Adrenal gland (tissue), 12 donors: ENCODE results near the gene GPS2. TPM values are rescaled to one million over a fixed set of nuclear protein-coding genes. Genes with fewer than 3 reads are reported as not detected.

Experiments used
- DNase-seq, 7 donors: peaks; one replicate each; pipeline ENCODE4 v3.0.0-alpha.2; 2019 to 2020
- H3K27ac ChIP-seq, 5 donors: fragments of 200-600 bp; sonication (generic) in 4 of 5; 1 replicate in 3 of 5; 2 replicates in 2 of 5; pipeline versions ENCODE4 v1.5.1 to v1.8.0; 2016 to 2020; ENCODE audit warnings: mild to moderate bottlenecking in 1 of 5
- H3K27me3 ChIP-seq: fragments of 200-600 bp; 2 replicates; pipeline ENCODE4 v1.8.0; 2021
- H3K36me3 ChIP-seq, 2 donors: fragments of 200-600 bp; replicated peaks in 1 of 2; 1 replicate in 1 of 2; 2 replicates in 1 of 2; pipeline versions ENCODE4 v1.5.1 to v1.8.0; 2018 to 2022
- H3K4me1 ChIP-seq, 2 donors: fragments of 200-600 bp; replicated peaks in 1 of 2; 1 replicate in 1 of 2; 2 replicates in 1 of 2; pipeline versions ENCODE4 v1.5.1 to v1.8.0; 2018 to 2021
- H3K4me3 ChIP-seq, 4 donors: fragments of 200-600 bp; sonication (generic) in 3 of 4; one replicate each; pipeline ENCODE4 v1.5.1; 2016 to 2018
- H3K9me3 ChIP-seq, 3 donors: fragments of 200-600 bp; sonication (generic) in 1 of 3; replicated peaks in 1 of 3; 1 replicate in 2 of 3; 2 replicates in 1 of 3; pipeline versions ENCODE4 v1.5.1 to v1.8.0; 2016 to 2021
- POLR2A ChIP-seq, 2 donors: fragments of 450-650 bp; IDR thresholded peaks; one replicate each; pipeline ENCODE4 v1.6.1; 2017; ENCODE audit warnings: antibody characterized with exemption in 2 of 2, mild to moderate bottlenecking in 2 of 2, moderate library complexity in 1 of 2
- WGBS, 4 donors: extraction: QIAGEN DNeasy Blood & Tissue Kit in 2 of 4; methylation state at CpG; one replicate each; pipeline versions ENCODE4 v1.1.5 to v1.1.7; 2013 to 2017; 5-methylcytosine and 5-hydroxymethylcytosine counted together
- intact Hi-C, 2 donors: fragments of 100-400 bp; cut with DNase I; formaldehyde crosslinking; loops; one replicate each; pipeline versions ENCODE4 v1.14.1 to v1.15.0; 2022 to 2023
- polyA plus RNA-seq, 3 donors: library from polyadenylated mRNA; stranded (reverse); fragments of 200-250 nt in 2 of 3; fragments of 350-450 nt in 1 of 3; fragmentation: Illumina TruSeq in 1 of 3; extraction: RNeasy Lipid Tissue Mini Kit (QIAGEN cat#74804) in 1 of 3; gene quantifications; one replicate each; pipeline ENCODE4 v1.2.3, GENCODE V29; 2013 to 2014
- total RNA-seq, 9 donors: library from RNA; depleted of rRNA in 4 of 9; stranded (reverse); fragments of >200 nt in 4 of 9; fragments of 120-200 nt in 1 of 9; fragmentation: NEBNext Ultra II Directional in 1 of 9; extraction: Animal tissue kit (Norgen Biotek cat#: 25700) in 1 of 9; gene quantifications; one replicate each; pipeline versions ENCODE4 v1.1.0 to v1.2.4, GENCODE V29; 2013 to 2023
- TF ChIP-seq, protein P1 (sequence below), 6 experiments: fragments of 450-650 bp in 4 of 6; fragments of 200-600 bp in 2 of 6; sonication (generic) in 1 of 6; IDR thresholded peaks; 1 replicate in 5 of 6; 2 replicates in 1 of 6; pipeline versions ENCODE4 v1.5.1 to v1.8.0; 2016 to 2021; ENCODE audit warnings: antibody characterized with exemption in 6 of 6, mild to moderate bottlenecking in 2 of 6, moderate library complexity in 1 of 6
- donor health status: healthy with polysubstance abuse.
- donor health status: Bipolar disorder and iron deficiency.
- donor health status: DM: yes; HTN: yes; CAD: no.
- donor health status: DM: no; HTN: no; CAD: no.
- donor health status: DM: no; HTN: no; CAD: no.
- donor health status: DM: yes; HTN: yes; CAD: no.

Gene GPS2
- total and polyA plus RNA-seq, 12 donors: 69.1 to 196 (median 114) TPM

DNA sequence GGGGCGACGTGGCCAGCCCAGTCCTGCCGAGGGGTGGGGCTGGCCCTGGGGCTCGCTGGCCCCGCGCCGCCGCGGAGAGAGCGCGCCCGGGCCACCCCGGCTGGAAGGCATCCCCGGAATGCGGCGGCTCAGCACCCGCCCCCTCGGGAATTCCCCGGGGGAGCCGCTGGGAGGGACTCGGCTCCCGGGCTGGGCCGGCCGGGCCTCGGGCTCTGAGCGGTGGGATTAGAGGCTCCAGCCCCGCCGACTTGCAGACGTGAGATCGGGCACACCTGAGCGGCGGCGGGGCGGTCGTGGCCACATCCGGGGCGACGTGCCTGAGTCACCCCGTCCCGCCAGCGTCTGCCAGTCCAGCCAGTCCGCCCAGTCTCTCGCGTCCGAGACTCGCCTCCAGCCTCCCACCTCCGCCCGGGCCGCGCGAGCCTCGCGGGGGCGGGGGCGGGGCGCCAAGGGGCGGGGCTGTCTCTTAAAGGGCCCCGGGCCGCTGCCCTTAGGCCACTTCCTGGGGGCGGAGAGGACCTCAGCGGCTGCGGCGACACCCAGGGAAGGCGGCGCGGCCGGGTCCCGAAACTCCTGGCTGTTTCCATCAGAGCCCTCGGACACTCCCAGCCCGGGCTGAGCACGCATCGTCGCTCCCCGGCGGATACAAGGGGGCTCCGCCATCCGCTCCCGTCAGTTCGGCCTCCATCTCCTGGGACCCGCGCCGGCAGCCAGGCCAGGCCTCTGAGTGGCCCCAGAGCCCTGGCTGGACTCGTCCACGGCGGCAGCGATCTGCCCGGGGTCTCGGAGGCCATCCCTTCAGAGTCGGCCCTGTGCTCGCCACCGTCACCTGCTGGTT is 36.7 kb upstream of the GPS2 start, which contains the start of gene KCTD11:
Gene KCTD11 (plus strand): TSS at position 498 of the 838 bp plus-strand sequence.
- TF ChIP-seq, protein P1, sequence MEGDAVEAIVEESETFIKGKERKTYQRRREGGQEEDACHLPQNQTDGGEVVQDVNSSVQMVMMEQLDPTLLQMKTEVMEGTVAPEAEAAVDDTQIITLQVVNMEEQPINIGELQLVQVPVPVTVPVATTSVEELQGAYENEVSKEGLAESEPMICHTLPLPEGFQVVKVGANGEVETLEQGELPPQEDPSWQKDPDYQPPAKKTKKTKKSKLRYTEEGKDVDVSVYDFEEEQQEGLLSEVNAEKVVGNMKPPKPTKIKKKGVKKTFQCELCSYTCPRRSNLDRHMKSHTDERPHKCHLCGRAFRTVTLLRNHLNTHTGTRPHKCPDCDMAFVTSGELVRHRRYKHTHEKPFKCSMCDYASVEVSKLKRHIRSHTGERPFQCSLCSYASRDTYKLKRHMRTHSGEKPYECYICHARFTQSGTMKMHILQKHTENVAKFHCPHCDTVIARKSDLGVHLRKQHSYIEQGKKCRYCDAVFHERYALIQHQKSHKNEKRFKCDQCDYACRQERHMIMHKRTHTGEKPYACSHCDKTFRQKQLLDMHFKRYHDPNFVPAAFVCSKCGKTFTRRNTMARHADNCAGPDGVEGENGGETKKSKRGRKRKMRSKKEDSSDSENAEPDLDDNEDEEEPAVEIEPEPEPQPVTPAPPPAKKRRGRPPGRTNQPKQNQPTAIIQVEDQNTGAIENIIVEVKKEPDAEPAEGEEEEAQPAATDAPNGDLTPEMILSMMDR (IDR thresholded peaks at IDR 0.05): peak in 2 of 6 experiments; percentile 17 to 47
- TF ChIP-seq POLR2A (IDR thresholded peaks at IDR 0.05): peak in 1 of 2 donors; percentile 82
- Histone ChIP-seq H3K9me3 (no peaks in the 10 kb centered on the region), H3K36me3 (no peaks in the 10 kb centered on the region), H3K4me3 (peak within 1 kb of the TSS in 3 of 4 donors; percentile 47 to 78 (median 68)), H3K4me1 (peaks cover 21 to 39% of the 10 kb centered on the region in 2 donors), H3K27me3 (no peaks in the 10 kb centered on the region), H3K27ac (peak within 1 kb of the TSS; percentile 95 to 99 (median 98))
- DNase-seq: peak; percentile 90 to 94 (median 92)
- intact Hi-C loops: loop anchor here (10.0 kb wide), 2 partner anchors 203 to 213 kb away; partner anchors contain the start of genes SENP3 (in 1 of the 2) and TNFSF13 (in 1 of the 2)
- 0 to 2% (median 1%) methylated on average over 5 to 91 of the region's 91 CpGs for WGBS, 4 donors

DNA sequence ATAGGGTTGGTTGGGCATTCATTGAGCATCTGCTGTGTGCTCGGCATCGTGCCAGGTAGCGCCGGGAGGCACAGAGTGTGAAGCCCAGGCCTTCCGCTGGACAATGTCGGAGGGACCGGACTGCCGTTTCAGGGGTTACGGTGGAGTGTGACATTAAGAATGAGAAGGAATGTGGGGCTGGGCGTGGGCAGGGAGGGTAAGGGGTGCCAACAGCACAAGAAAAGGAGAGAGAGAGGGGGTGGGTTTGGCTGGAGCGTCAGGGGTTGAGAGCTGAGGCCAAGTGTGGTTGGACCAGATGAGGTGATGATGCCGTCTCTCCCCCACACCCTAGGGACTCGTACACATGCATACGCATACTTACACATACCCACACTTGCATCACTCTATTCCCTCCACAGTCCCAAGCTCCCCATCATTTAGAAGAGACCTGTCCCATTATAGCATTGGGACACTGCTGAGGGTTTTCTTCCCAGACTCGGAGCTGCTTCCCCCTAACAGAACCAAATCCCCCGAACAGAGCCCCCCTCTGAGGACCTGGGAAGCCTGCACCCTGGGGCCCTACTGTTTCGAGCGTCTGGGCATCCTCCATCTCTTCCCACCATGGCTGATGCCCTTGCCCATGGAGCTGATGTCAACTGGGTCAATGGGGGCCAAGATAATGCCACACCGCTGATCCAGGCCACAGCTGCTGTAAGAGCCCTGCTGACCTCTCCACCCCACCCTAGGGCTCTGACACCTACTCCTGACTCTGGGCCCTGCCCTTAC is 33.5 kb upstream of the GPS2 start:
- Histone ChIP-seq H3K27me3 (no peaks in the 10 kb centered on the region), H3K27ac (peak overlapping the region in 2 of 5 donors; percentile 29 to 95), H3K9me3 (no peaks in the 10 kb centered on the region), H3K36me3 (no peaks in the 10 kb centered on the region), H3K4me1 (peaks cover 21 to 45% of the 10 kb centered on the region in 2 donors), H3K4me3 (no peak overlapping the region)
- 71 to 90% (median 80%) methylated on average over 19 of the region's 19 CpGs for WGBS, 4 donors
- intact Hi-C loops: no loop called here
- DNase-seq: peak in 2 of 7 donors; percentile 31 to 51
- TF ChIP-seq, protein P1 (IDR thresholded peaks at IDR 0.05): no peak
- peak in 1 of 2 donors; percentile 3 for TF ChIP-seq POLR2A (IDR thresholded peaks at IDR 0.05)

DNA sequence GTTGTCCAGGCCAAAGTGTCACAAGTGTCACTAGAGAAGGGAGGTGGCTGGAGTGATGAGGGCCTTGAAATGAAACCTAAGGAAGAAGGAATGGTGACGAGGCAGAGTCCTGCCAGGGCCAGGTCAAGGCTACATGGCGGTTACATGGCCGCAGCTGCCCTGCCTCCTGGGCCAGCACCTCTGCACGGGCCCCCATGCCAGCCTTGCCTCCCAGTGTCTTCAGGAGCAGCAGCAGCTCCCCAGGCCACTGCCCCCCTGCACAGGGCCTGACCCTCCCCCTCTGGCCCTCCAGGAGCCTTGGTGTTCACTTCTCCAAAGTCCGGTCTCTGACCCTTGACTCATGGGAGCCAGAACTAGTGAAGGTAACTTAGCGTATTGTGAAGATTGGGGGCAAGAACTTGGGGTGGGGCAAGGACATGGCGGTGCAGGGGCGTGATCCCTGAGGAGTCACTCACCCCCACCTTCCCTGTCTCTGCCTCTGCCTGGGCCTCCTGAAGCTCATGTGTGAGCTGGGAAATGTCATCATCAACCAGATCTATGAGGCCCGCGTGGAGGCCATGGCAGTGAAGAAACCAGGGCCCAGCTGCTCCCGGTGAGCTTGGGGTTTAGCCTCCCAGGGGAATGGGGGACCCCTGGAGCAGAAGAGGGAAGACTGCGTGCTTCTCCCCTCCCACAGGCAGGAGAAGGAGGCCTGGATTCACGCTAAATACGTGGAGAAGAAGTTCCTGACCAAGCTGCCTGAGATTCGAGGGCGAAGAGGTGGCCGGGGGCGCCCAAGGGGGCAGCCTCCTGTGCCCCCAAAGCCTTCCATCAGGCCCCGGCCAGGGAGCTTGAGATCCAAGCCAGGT is 32.7 kb upstream of the GPS2 start:
- peak in 4 of 7 donors; percentile 44 to 64 (median 52) for DNase-seq
- Histone ChIP-seq H3K27me3 (no peaks in the 10 kb centered on the region), H3K4me3 (no peak overlapping the region), H3K9me3 (no peaks in the 10 kb centered on the region), H3K36me3 (no peaks in the 10 kb centered on the region), H3K4me1 (peaks cover 20 to 42% of the 10 kb centered on the region in 2 donors), H3K27ac (peak overlapping the region in 1 of 5 donors; percentile 60)
- WGBS, 4 donors: 36 to 66% (median 60%) methylated on average over 10 to 19 of the region's 19 CpGs
- TF ChIP-seq, protein P1 (IDR thresholded peaks at IDR 0.05): no peak
- TF ChIP-seq POLR2A (IDR thresholded peaks at IDR 0.05): no peak
- intact Hi-C loops: no loop called here
